DOHH2 (cell line): Measurements from ENCODE around the gene CD320.
"Not testable (repeated sequence)": the region's sequence is repeated elsewhere in the genome, so short reads cannot be mapped to it uniquely, and the experiment has no call there.

Experiments
- H3F3A ChIP-seq: fragments of 200-600 bp; sonication (generic), shearing (Covaris generic); 2 replicates; pipeline ENCODE4 v1.6.0; 2016; ENCODE audit warnings: antibody characterized with exemption, mild to moderate bottlenecking; ENCODE audit not compliant: control insufficient read depth, insufficient read depth
- H3K27ac ChIP-seq: fragments of 200-600 bp; sonication (generic); 2 replicates; pipeline ENCODE4 v1.5.1; 2014; ENCODE audit warnings: low read depth, mild to moderate bottlenecking, low read length, moderate library complexity
- H3K27me3 ChIP-seq: fragments of 200-600 bp; sonication (generic); 2 replicates; pipeline ENCODE4 v1.6.1; 2014; ENCODE audit warnings: mild to moderate bottlenecking, low read length, mixed read lengths; ENCODE audit not compliant: control insufficient read depth
- H3K36me3 ChIP-seq: fragments of 200-600 bp; sonication (generic); 2 replicates; pipeline ENCODE4 v1.6.1; 2014; ENCODE audit warnings: mild to moderate bottlenecking, low read length, moderate library complexity, mixed read lengths; ENCODE audit not compliant: control insufficient read depth
- H3K4me1 ChIP-seq: fragments of 200-600 bp; sonication (generic); 2 replicates; pipeline ENCODE4 v1.6.1; 2014; ENCODE audit warnings: mild to moderate bottlenecking, low read length, mixed read lengths; ENCODE audit not compliant: control insufficient read depth
- H3K4me2 ChIP-seq: fragments of 200-600 bp; sonication (generic); 2 replicates; pipeline ENCODE4 v1.6.0; 2014; ENCODE audit warnings: mild to moderate bottlenecking, low read length, moderate library complexity
- H3K4me3 ChIP-seq: fragments of 200-600 bp; sonication (generic); 2 replicates; pipeline ENCODE4 v1.5.1; 2014; ENCODE audit warnings: mild to moderate bottlenecking, low read length, mixed read lengths
- H3K79me2 ChIP-seq: fragments of 200-600 bp; sonication (generic); 2 replicates; pipeline ENCODE4 v1.6.1; 2014; ENCODE audit warnings: mild to moderate bottlenecking, low read length, mixed read lengths; ENCODE audit not compliant: control insufficient read depth
- H3K9me2 ChIP-seq: fragments of 200-600 bp; sonication (generic); replicated peaks from 2 replicates; pipeline ENCODE4 v1.6.1; 2014; ENCODE audit warnings: mild to moderate bottlenecking, low read length, mixed read lengths; ENCODE audit not compliant: control insufficient read depth
- H3K9me3 ChIP-seq: fragments of 200-600 bp; sonication (generic); 2 replicates; pipeline ENCODE4 v1.6.1; 2014; ENCODE audit warnings: antibody characterized with exemption, low read length, mixed read lengths; ENCODE audit not compliant: control insufficient read depth, insufficient read depth
- H4K20me1 ChIP-seq: fragments of 200-600 bp; sonication (generic); 2 replicates; pipeline ENCODE4 v1.6.0; 2014; ENCODE audit warnings: low read depth, mild to moderate bottlenecking, antibody characterized with exemption, low read length, moderate library complexity; ENCODE audit not compliant: control insufficient read depth, insufficient read depth
- CTCF ChIP-seq: fragments of 200-600 bp; sonication (generic); IDR thresholded peaks from one replicate; pipeline ENCODE4 v1.5.1; 2014; ENCODE audit warnings: antibody characterized with exemption, mild to moderate bottlenecking, low read depth, low read length; ENCODE audit not compliant: poor library complexity, severe bottlenecking
- EZH2phosphoT487 ChIP-seq: fragments of 200-600 bp; sonication (generic); IDR thresholded peaks from 2 replicates; pipeline ENCODE4 v1.6.1; 2017; ENCODE audit warnings: borderline replicate concordance, mild to moderate bottlenecking, antibody characterized with exemption, low read length, moderate library complexity, mixed read lengths

CD320 gene

GRCh38 chr19:8342684-8343482 is 34.7 kb upstream of the CD320 start, which contains the start of gene KANK3:
Gene KANK3, minus strand, starts transcription at chr19:8343262. Its CDS starts 5,434 bp downstream, at chr19:8337828.
- Histone ChIP-seq H3K9me3 (no peaks in the 10 kb centered on the region), H3K36me3 (no peaks in the 10 kb centered on the region), H3K4me2 (peak within 1 kb of the TSS; percentile 37), H3K27me3 (peaks cover 41% of the 10 kb centered on the region), H3F3A (no peaks in the 10 kb centered on the region), H3K27ac (no peak within 1 kb of the TSS), H3K9me2 (no peaks in the 10 kb centered on the region), H3K4me1 (peaks cover 4% of the 10 kb centered on the region; the same call in 1 of the 2 replicates), H3K79me2 (no peaks in the 10 kb centered on the region), H4K20me1 (no peaks in the 10 kb centered on the region), H3K4me3 (0 out of 2 replicates have a peak within 1 kb of the TSS, but pooled peaks have one; percentile 24)
- TF ChIP-seq CTCF, result no peak
- TF ChIP-seq EZH2phosphoT487, result no peak

- Histone ChIP-seq H3K4me1 (peaks cover 4% of the 10 kb centered on the region; the same call in 1 of the 2 replicates), H3K27me3 (peaks cover 44% of the 10 kb centered on the region), H3K9me2 (no peaks in the 10 kb centered on the region), H3K4me2 (no peak overlapping the region), H4K20me1 (no peaks in the 10 kb centered on the region), H3K27ac (no peak overlapping the region), H3K36me3 (no peaks in the 10 kb centered on the region), H3K4me3 (no peak overlapping the region), H3F3A (no peaks in the 10 kb centered on the region), H3K9me3 (no peaks in the 10 kb centered on the region), H3K79me2 (no peaks in the 10 kb centered on the region)
- TF ChIP-seq CTCF (no peak), EZH2phosphoT487 (no peak)
These were observed 34.1 kb upstream of the CD320 start for GRCh38 chr19:8342316-8342683.

- H3K9me3 ChIP-seq, H3K36me3 ChIP-seq, H4K20me1 ChIP-seq, H3K4me2 ChIP-seq, H3K9me2 ChIP-seq, H3K27ac ChIP-seq, H3K79me2 ChIP-seq, H3F3A ChIP-seq, H3K4me3 ChIP-seq, H3K4me1 ChIP-seq: not testable (repeated sequence)
- peaks cover 44% of the 10 kb centered on the region for H3K27me3 ChIP-seq
These were observed 33.3 kb upstream of the CD320 start for GRCh38 chr19:8341504-8341903.

- no peak overlapping the region for H3K27ac ChIP-seq
- no peaks in the 10 kb centered on the region for H3K9me3 ChIP-seq
- H3K4me1 ChIP-seq, result peaks cover 4% of the 10 kb centered on the region; the same call in 1 of the 2 replicates
- H3K27me3 ChIP-seq, result peaks cover 51% of the 10 kb centered on the region
- no peaks in the 10 kb centered on the region for H3F3A ChIP-seq
- H3K79me2 ChIP-seq, result no peaks in the 10 kb centered on the region
- no peaks in the 10 kb centered on the region for H3K9me2 ChIP-seq
- no peak overlapping the region for H3K4me3 ChIP-seq
- no peaks in the 10 kb centered on the region for H3K36me3 ChIP-seq
- no peak overlapping the region for H3K4me2 ChIP-seq
- TF ChIP-seq CTCF, result peak; percentile 23
- TF ChIP-seq EZH2phosphoT487, result no peak
- no peaks in the 10 kb centered on the region for H4K20me1 ChIP-seq
These were observed 32.4 kb upstream of the CD320 start for GRCh38 chr19:8340341-8341096.
